ENCODE measurements around the gene OMD. TPM values are rescaled to one million over a fixed set of nuclear protein-coding genes. Genes with fewer than 3 reads are reported as not detected.

OMD gene
- total RNA-seq, 2 experiments from 2014 or later, result not detected

GRCh38 chr9:92402826-92403745 lies 21.2 kb downstream of the OMD start:
- TF ChIP-seq EZH2phosphoT487 (IDR thresholded peaks at IDR 0.05; ENCODE audit: borderline replicate concordance, low read depth, low read length) (no peak), CTCF (conservative IDR thresholded peaks at IDR 0.05; ENCODE audit: low read length) (no peak)
- intact Hi-C loops (cut with micrococcal nuclease; ENCODE audit: unreplicated experiment), result no loop called here
- Histone ChIP-seq H3K4me2 (ENCODE audit: low read length) (no peak overlapping the region), H3K79me2 (ENCODE audit: insufficient read depth, low read depth, low read length) (no peaks in the 10 kb centered on the region), H3K9me2 (ENCODE audit: insufficient read depth, low read length) (no peaks in the 10 kb centered on the region), H3K4me3 (ENCODE audit: low read depth, low read length, poor library complexity, severe bottlenecking) (no peak overlapping the region), H3K4me1 (ENCODE audit: insufficient read depth, low read length, poor library complexity, severe bottlenecking) (no peaks in the 10 kb centered on the region), H3K9me3 (ENCODE audit: low read length) (no peaks in the 10 kb centered on the region), H2AFZ (ENCODE audit: low read length) (no peak overlapping the region), H4K20me1 (ENCODE audit: insufficient read depth, low read length) (no peaks in the 10 kb centered on the region), H3K27ac (ENCODE audit: low read depth, low read length, poor library complexity, severe bottlenecking) (no peak overlapping the region), H3K36me3 (ENCODE audit: insufficient read depth, low read length) (no peaks in the 10 kb centered on the region)
- ChIA-PET CTCF (ENCODE audit: unreplicated experiment) (no interaction called here), POLR2A (interaction anchor here (0.6 to 0.7 kb wide), 2 partner anchors 115 to 475 kb away, joined by 3 to 4 read pairs; no protein-coding TSS in a partner anchor)
- BruUV-seq (replicated peaks), result no TSS peak
- no peak for DNase-seq (ENCODE audit: low spot score)

GRCh38 chr9:92402360-92402759 lies 21.9 kb downstream of the OMD start:
- no peaks in the 10 kb centered on the region for H4K20me1 ChIP-seq (ENCODE audit: insufficient read depth, low read length)
- H3K36me3 ChIP-seq (ENCODE audit: insufficient read depth, low read length), result no peaks in the 10 kb centered on the region
- BruUV-seq (replicated peaks), result no TSS peak
- H3K4me1 ChIP-seq (ENCODE audit: insufficient read depth, low read length, poor library complexity, severe bottlenecking), result no peaks in the 10 kb centered on the region
- H3K9me3 ChIP-seq (ENCODE audit: low read length), result no peaks in the 10 kb centered on the region
- no peak overlapping the region for H3K27ac ChIP-seq (ENCODE audit: low read depth, low read length, poor library complexity, severe bottlenecking)
- H3K4me2 ChIP-seq (ENCODE audit: low read length), result no peak overlapping the region
- intact Hi-C loops (cut with micrococcal nuclease; ENCODE audit: unreplicated experiment), result no loop called here
- ChIA-PET POLR2A (interaction anchor here (1.8 kb wide), 1 partner anchor 14 kb away, joined by 7 read pairs; no protein-coding TSS in a partner anchor), CTCF (ENCODE audit: unreplicated experiment) (no interaction called here)
- DNase-seq (ENCODE audit: low spot score), result no peak
- H3K9me2 ChIP-seq (ENCODE audit: insufficient read depth, low read length), result no peaks in the 10 kb centered on the region
- no peaks in the 10 kb centered on the region for H3K79me2 ChIP-seq (ENCODE audit: insufficient read depth, low read depth, low read length)
- H2AFZ ChIP-seq (ENCODE audit: low read length), result no peak overlapping the region
- no peak overlapping the region for H3K4me3 ChIP-seq (ENCODE audit: low read depth, low read length, poor library complexity, severe bottlenecking)
- TF ChIP-seq EZH2phosphoT487 (IDR thresholded peaks at IDR 0.05; ENCODE audit: borderline replicate concordance, low read depth, low read length), result no peak
- no peak for TF ChIP-seq CTCF (conservative IDR thresholded peaks at IDR 0.05; ENCODE audit: low read length)

- POLR2A ChIA-PET, result interaction anchor here (0.6 kb wide), 1 partner anchor 873 kb away, joined by 3 read pairs; no protein-coding TSS in a partner anchor
- CTCF ChIA-PET (ENCODE audit: unreplicated experiment), result no interaction called here
- no peak for DNase-seq (ENCODE audit: low spot score)
- Histone ChIP-seq H3K4me3 (ENCODE audit: low read depth, low read length, poor library complexity, severe bottlenecking) (no peak overlapping the region), H3K9me3 (ENCODE audit: low read length) (no peaks in the 10 kb centered on the region), H3K4me1 (ENCODE audit: insufficient read depth, low read length, poor library complexity, severe bottlenecking) (no peaks in the 10 kb centered on the region), H3K79me2 (ENCODE audit: insufficient read depth, low read depth, low read length) (no peaks in the 10 kb centered on the region), H3K36me3 (ENCODE audit: insufficient read depth, low read length) (no peaks in the 10 kb centered on the region), H3K9me2 (ENCODE audit: insufficient read depth, low read length) (no peaks in the 10 kb centered on the region), H2AFZ (ENCODE audit: low read length) (no peak overlapping the region), H3K4me2 (ENCODE audit: low read length) (no peak overlapping the region), H4K20me1 (ENCODE audit: insufficient read depth, low read length) (no peaks in the 10 kb centered on the region), H3K27ac (ENCODE audit: low read depth, low read length, poor library complexity, severe bottlenecking) (no peak overlapping the region)
- intact Hi-C loops (cut with micrococcal nuclease; ENCODE audit: unreplicated experiment), result no loop called here
- no TSS peak for BruUV-seq (replicated peaks)
- TF ChIP-seq EZH2phosphoT487 (IDR thresholded peaks at IDR 0.05; ENCODE audit: borderline replicate concordance, low read depth, low read length) (no peak), CTCF (conservative IDR thresholded peaks at IDR 0.05; ENCODE audit: low read length) (no peak)
Observed at GRCh38 chr9:92397853-92398252, 26.4 kb downstream of the OMD start.

Data from OCI-LY7 (cell line).